Tibial artery (tissue), 4 donors: ENCODE results near the gene RRAGD.
A peak's percentile ranks its signal among the peaks of the same experiment; 100 is the strongest.

ENCODE experiments used
- DNase-seq, 2 donors: peaks; one replicate each; pipeline ENCODE4 v3.0.0-alpha.2; 2019
- H3K27ac ChIP-seq, 2 donors: fragments of 200-600 bp; sonication (generic) in 1 of 2; 1 replicate in 1 of 2; 2 replicates in 1 of 2; pipeline ENCODE4 v1.5.1; 2018 to 2019; ENCODE audit warnings: mild to moderate bottlenecking in 1 of 2
- H3K27me3 ChIP-seq, 2 donors: fragments of 200-600 bp; sonication (generic) in 1 of 2; one replicate each; pipeline versions ENCODE4 v1.5.1 to v1.6.0; 2016 to 2019
- H3K36me3 ChIP-seq, 3 donors: fragments of 200-600 bp; sonication (generic) in 2 of 3; one replicate each; pipeline ENCODE4 v1.5.1; 2016 to 2019; ENCODE audit warnings: mild to moderate bottlenecking in 2 of 3
- H3K4me1 ChIP-seq, 4 donors: fragments of 200-600 bp; sonication (generic) in 2 of 4; 1 replicate in 3 of 4; 2 replicates in 1 of 4; pipeline ENCODE4 v1.5.1; 2016 to 2019
- H3K4me3 ChIP-seq, 2 donors: fragments of 200-600 bp; sonication (generic) in 1 of 2; 1 replicate in 1 of 2; 2 replicates in 1 of 2; pipeline ENCODE4 v1.5.1; 2018 to 2019; ENCODE audit warnings: mild to moderate bottlenecking in 2 of 2
- H3K9me3 ChIP-seq, 3 donors: fragments of 200-600 bp; sonication (generic) in 1 of 3; one replicate each; pipeline ENCODE4 v1.5.1; 2016 to 2019
- intact Hi-C: fragments of 100-400 bp; cut with DNase I; formaldehyde crosslinking; loops from one replicate; pipeline ENCODE4 v1.15.0; 2023; ENCODE audit warnings: low total_unique reads
- TF ChIP-seq, protein P1 (sequence below), 2 experiments: fragments of 200-600 bp in 1 of 2; fragments of 450-650 bp in 1 of 2; IDR thresholded peaks; one replicate each; pipeline ENCODE4 v1.5.1; 2017 to 2019; ENCODE audit warnings: antibody characterized with exemption in 2 of 2, mild to moderate bottlenecking in 1 of 2, moderate library complexity in 1 of 2

RRAGD gene

DNA sequence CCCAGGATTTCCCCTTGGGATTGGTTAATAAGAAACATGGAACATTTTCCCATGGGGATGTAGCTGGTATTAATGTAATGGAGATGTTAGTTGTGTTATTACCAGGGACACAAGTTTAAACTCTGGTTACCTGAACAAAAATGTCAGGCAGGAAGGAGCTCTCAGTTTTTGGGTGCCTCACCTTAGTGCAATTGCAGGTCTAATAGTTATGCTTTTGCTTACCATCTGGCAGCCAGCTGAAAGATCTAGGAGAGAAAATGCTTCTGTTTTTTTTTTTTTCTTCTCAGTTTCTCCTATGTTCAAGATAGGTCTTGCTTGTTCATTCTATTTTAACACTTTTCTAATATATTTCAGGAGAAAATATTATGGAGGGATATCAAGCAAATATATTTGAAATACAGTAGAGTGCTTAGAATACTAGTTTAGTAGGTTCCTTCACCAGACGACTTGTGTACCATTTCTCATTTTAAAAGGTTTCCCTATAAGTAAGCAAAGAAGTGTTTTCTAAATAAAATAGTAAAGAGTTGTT is 55.4 kb downstream of the RRAGD start:
- Histone ChIP-seq H3K4me3 (no peak overlapping the region), H3K4me1 (peaks cover 0 to 7% (median 3%) of the 10 kb centered on the region in 4 donors), H3K27me3 (no peaks in the 10 kb centered on the region), H3K36me3 (no peaks in the 10 kb centered on the region), H3K27ac (no peak overlapping the region), H3K9me3 (no peaks in the 10 kb centered on the region)
- intact Hi-C loops = no loop called here
- no peak for DNase-seq
- TF ChIP-seq, protein P1, sequence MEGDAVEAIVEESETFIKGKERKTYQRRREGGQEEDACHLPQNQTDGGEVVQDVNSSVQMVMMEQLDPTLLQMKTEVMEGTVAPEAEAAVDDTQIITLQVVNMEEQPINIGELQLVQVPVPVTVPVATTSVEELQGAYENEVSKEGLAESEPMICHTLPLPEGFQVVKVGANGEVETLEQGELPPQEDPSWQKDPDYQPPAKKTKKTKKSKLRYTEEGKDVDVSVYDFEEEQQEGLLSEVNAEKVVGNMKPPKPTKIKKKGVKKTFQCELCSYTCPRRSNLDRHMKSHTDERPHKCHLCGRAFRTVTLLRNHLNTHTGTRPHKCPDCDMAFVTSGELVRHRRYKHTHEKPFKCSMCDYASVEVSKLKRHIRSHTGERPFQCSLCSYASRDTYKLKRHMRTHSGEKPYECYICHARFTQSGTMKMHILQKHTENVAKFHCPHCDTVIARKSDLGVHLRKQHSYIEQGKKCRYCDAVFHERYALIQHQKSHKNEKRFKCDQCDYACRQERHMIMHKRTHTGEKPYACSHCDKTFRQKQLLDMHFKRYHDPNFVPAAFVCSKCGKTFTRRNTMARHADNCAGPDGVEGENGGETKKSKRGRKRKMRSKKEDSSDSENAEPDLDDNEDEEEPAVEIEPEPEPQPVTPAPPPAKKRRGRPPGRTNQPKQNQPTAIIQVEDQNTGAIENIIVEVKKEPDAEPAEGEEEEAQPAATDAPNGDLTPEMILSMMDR (IDR thresholded peaks at IDR 0.05) = no peak

DNA sequence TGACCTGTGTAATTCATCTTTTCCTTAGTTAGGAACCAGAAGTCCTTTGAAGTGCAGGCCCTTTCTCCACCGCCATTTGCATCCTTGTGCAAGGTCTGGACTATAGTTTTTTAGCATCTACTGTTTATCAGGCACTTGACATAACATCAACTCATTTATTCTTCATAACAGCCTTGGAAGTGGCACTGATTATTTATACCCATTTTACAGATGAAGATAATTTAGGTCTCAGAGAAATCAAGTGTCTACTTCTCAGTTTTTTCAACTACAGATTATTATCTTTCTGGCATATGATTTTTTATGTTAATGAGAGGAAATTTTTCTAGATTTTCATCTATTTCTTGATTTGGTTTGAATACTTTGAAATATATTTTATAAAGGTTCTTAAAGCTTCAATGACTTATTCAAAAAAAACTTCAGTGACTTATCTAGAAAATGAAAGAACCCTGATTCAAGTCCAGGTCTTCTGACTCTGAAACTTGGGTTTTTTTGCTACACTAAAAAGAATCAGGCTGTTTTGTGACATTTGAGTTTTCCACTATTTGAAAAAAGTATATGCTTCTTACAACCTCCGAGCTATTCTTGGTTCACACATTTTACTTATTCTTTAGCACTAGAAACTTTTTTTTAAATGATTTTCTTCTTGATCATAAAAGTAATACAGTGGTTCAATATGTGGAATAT is 56.4 kb downstream of the RRAGD start:
- TF ChIP-seq, protein P1 (IDR thresholded peaks at IDR 0.05) = no peak
- intact Hi-C loops = no loop called here
- Histone ChIP-seq H3K4me1 (peaks cover 0 to 17% (median 9%) of the 10 kb centered on the region in 4 donors), H3K27ac (no peak overlapping the region), H3K27me3 (no peaks in the 10 kb centered on the region), H3K4me3 (no peak overlapping the region), H3K9me3 (no peaks in the 10 kb centered on the region), H3K36me3 (no peaks in the 10 kb centered on the region)
- no peak for DNase-seq

DNA sequence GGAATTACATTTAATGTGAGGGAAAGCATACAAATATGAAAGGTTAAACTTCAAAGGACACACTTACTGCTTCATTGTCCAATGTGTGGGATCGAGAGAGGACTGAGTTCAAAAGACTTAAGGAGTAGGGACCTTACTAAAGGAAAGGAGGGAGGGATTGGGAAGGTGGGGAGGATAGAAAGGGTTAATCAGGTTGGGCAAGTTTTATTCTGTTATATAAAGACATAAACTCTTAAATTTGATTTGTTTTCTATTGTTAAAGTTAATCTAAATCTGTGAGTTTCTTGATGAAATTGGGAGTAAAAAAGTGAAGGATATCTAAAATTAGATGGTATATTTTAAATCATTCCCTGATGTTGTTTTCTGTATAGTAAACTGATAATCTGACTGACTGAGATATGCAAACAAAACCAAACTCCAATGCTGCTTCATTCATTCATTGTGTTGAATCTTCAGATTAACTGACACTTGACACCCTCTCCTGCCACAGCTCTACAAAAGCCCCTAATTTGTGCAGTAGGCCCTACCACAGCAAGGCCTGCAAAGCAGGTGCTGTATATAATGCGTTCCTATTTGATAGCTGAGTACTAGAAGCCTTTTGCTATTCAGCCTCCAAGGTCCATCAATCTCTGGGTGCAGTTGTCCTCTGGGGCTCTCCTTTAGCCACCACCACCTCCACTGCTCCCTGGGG is 58.2 kb downstream of the RRAGD start:
- Histone ChIP-seq H3K4me1 (peaks cover 0 to 35% (median 23%) of the 10 kb centered on the region in 4 donors), H3K27me3 (no peaks in the 10 kb centered on the region), H3K36me3 (no peaks in the 10 kb centered on the region), H3K9me3 (no peaks in the 10 kb centered on the region), H3K4me3 (no peak overlapping the region), H3K27ac (peak overlapping the region; percentile 99 to 100)
- TF ChIP-seq, protein P1 (IDR thresholded peaks at IDR 0.05) = no peak
- no peak for DNase-seq
- intact Hi-C loops = no loop called here

DNA sequence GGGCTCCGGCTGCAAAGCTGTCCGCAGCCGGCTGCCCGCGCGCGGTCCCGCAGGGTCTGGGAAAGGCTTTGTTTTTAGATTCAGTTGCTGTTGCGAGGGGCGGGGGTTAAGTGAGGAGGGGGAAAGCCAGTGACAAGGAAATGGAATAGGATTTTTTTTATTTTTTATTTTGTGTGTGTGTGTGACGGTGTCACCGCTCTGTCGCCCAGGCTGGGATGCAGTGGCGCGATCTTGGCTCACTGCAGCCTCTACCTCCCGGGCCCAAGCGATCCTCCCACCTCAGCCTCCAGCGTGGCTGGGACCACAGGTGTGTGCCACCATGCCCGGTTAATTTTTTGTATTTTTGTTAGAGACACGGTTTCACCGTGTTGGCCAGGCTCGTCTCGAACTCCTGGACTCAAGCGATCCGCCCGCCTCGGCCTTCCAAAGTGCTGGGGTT is 58.9 kb downstream of the RRAGD start:
- H3K9me3 ChIP-seq = no peaks in the 10 kb centered on the region
- intact Hi-C loops = no loop called here
- TF ChIP-seq, protein P1 (IDR thresholded peaks at IDR 0.05) = no peak

DNA sequence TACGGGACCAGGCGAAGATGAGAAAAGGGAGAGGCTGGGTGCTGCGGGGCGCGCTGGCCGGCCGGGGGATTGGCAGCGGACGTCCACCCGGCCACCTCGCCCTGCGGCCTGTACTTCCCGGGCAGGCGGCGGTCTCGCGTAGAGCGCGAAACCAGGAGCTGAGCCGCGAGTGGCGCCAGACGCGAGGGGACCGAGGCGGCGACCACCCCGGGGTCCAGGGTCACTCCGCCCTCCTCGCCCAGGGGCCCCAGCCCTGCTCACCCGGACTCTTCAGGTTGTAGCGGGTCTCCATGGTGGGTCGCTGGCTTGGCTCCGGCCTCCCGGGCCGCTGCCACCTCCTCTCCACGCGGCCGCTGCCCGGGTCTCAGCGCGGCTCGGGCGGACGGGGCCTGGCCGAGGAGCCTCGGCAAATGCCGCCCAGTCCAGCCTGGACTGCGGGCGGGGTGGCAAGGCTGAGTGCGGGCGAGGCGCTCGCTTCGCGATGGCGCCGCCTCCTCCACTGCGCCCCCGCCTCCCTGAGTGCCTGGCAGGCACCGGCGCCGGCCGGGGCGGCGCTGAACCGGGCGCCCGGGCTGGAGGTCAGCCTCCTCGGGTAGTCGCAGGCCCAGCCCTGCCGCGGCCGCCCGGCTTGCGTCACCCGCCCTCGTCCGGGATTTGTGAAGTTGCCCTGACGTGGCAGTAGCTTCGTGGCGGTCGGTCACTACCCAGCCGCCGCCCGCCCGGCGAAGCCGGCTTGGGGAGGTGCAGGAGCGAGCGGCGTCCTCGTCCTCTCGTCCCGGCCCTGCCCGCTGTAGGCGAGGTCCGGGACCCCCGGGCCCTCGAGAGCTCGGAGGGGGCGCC is 59.6 kb downstream of the RRAGD start, which contains the start of gene UBE2J1:
Gene UBE2J1 (minus strand): TSS at position 445 of the 840 bp plus-strand sequence. CDS start 153 bp downstream, at position 292.
- TF ChIP-seq, protein P1 (IDR thresholded peaks at IDR 0.05) = no peak
- Histone ChIP-seq H3K4me3 (peak within 1 kb of the TSS; percentile 87 to 93), H3K27me3 (no peaks in the 10 kb centered on the region), H3K4me1 (peaks cover 0 to 49% (median 31%) of the 10 kb centered on the region in 4 donors), H3K9me3 (no peaks in the 10 kb centered on the region), H3K27ac (peak within 1 kb of the TSS; percentile 99 to 100), H3K36me3 (no peaks in the 10 kb centered on the region)
- intact Hi-C loops = no loop called here
- peak; percentile 95 to 98 for DNase-seq

More for the DNA sequence above, 58.9 kb downstream of the RRAGD start:
- H3K27ac ChIP-seq = peak overlapping the region; percentile 99 to 100
- no peaks in the 10 kb centered on the region for H3K27me3 ChIP-seq
- H3K4me3 ChIP-seq = peak overlapping the region; percentile 87 to 93
- H3K4me1 ChIP-seq = peaks cover 0 to 42% (median 27%) of the 10 kb centered on the region in 4 donors
- no peaks in the 10 kb centered on the region for H3K36me3 ChIP-seq
- no peak for DNase-seq
